ENCODE data around the gene XCR1. TPM values are rescaled to one million over a fixed set of nuclear protein-coding genes. Genes with fewer than 3 reads are reported as not detected.

Gene XCR1
- total and polyA plus RNA-seq, 2 donors (not counting 3 experiments of a cell fraction or from before 2014, with no cell fraction given): not detected

GRCh38 chr3:45994419-45995235 is 32.7 kb downstream of the XCR1 start:
- Histone ChIP-seq H3K27me3 (ENCODE audit: control insufficient read depth in 2 of 2, insufficient read depth in 2 of 2, low read length in 2 of 2) (peaks cover 0 to 2% of the 10 kb centered on the region in 2 experiments), H2AFZ (ENCODE audit: low read depth, low read length) (peak overlapping the region; percentile 98), H4K20me1 (replicated peaks; ENCODE audit: control insufficient read depth, extremely low read depth, insufficient read depth, low read length) (no peaks in the 10 kb centered on the region), H3K9me3 (replicated peaks; ENCODE audit: control insufficient read depth, insufficient read depth, low read length) (no peaks in the 10 kb centered on the region), H3K27ac (ENCODE audit: insufficient read depth, low read depth, low read length) (peak overlapping the region; percentile 44), H3K4me3 (replicated peaks in 1 of 3; ENCODE audit: insufficient read depth in 1 of 3, low read depth in 1 of 3, low read length in 3 of 3) (peak overlapping the region; percentile 85 to 97 (median 97)), H3K36me3 (ENCODE audit: control insufficient read depth in 2 of 2, extremely low read depth in 1 of 2, insufficient read depth in 2 of 2, low read length in 2 of 2) (no peaks in the 10 kb centered on the region), H3K4me1 (ENCODE audit: control insufficient read depth, extremely low read depth, insufficient read depth, low read length) (peaks cover 7% of the 10 kb centered on the region), H3K9me1 (replicated peaks; ENCODE audit: control insufficient read depth, extremely low read depth, insufficient read depth, low read length) (no peaks in the 10 kb centered on the region), H3K4me2 (ENCODE audit: insufficient read depth, low read length) (peak overlapping the region; percentile 89), H3K9ac (replicated peaks; ENCODE audit: extremely low read depth, insufficient read depth, low read length) (peak overlapping the region; percentile 88), H3K79me2 (ENCODE audit: control insufficient read depth, insufficient read depth, low read length) (peaks cover 27% of the 10 kb centered on the region)
- intact Hi-C loops (cut with micrococcal nuclease) (loop anchor here (1.0 to 5.0 kb wide), 3 partner anchors 7 to 418 kb away; no protein-coding TSS in a partner anchor), dilution Hi-C loops (cut with MboI; ENCODE audit: extremely low pct_ligation_motif_present, low sequenced_read_pairs) (no loop called here)
- ChIA-PET POLR2A (no interaction called here), CTCF (no interaction called here)
- FAIRE-seq (peak; percentile 18), DNase-seq (ENCODE audit: low read depth, low spot score) (no peak)
- no peak for TF ChIP-seq EZH2 (IDR thresholded peaks at IDR 0.05; ENCODE audit: borderline replicate concordance, low read depth, low read length, severe bottlenecking)
- TF ChIP-seq, protein P1, sequence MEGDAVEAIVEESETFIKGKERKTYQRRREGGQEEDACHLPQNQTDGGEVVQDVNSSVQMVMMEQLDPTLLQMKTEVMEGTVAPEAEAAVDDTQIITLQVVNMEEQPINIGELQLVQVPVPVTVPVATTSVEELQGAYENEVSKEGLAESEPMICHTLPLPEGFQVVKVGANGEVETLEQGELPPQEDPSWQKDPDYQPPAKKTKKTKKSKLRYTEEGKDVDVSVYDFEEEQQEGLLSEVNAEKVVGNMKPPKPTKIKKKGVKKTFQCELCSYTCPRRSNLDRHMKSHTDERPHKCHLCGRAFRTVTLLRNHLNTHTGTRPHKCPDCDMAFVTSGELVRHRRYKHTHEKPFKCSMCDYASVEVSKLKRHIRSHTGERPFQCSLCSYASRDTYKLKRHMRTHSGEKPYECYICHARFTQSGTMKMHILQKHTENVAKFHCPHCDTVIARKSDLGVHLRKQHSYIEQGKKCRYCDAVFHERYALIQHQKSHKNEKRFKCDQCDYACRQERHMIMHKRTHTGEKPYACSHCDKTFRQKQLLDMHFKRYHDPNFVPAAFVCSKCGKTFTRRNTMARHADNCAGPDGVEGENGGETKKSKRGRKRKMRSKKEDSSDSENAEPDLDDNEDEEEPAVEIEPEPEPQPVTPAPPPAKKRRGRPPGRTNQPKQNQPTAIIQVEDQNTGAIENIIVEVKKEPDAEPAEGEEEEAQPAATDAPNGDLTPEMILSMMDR (IDR thresholded peaks at IDR 0.05; ENCODE audit: extremely low read depth in 1 of 2, insufficient read depth in 1 of 2, low read depth in 1 of 2, low read length in 2 of 2): no peak
- no peak for TF ChIP-seq POLR2A (IDR thresholded peaks at IDR 0.05; ENCODE audit: low read depth, low read length)
- TF ChIP-seq, protein P2, sequence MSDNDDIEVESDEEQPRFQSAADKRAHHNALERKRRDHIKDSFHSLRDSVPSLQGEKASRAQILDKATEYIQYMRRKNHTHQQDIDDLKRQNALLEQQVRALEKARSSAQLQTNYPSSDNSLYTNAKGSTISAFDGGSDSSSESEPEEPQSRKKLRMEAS (IDR thresholded peaks at IDR 0.05; ENCODE audit: insufficient read depth, insufficient read length): peak; percentile 67
- BruUV-seq (replicated peaks): no TSS peak
